ENCODE measurements around the gene MEGF11.
"Not testable (repeated sequence)": the region's sequence is repeated elsewhere in the genome, so short reads cannot be mapped to it uniquely, and the experiment has no call there.

MEGF11 gene

DNA sequence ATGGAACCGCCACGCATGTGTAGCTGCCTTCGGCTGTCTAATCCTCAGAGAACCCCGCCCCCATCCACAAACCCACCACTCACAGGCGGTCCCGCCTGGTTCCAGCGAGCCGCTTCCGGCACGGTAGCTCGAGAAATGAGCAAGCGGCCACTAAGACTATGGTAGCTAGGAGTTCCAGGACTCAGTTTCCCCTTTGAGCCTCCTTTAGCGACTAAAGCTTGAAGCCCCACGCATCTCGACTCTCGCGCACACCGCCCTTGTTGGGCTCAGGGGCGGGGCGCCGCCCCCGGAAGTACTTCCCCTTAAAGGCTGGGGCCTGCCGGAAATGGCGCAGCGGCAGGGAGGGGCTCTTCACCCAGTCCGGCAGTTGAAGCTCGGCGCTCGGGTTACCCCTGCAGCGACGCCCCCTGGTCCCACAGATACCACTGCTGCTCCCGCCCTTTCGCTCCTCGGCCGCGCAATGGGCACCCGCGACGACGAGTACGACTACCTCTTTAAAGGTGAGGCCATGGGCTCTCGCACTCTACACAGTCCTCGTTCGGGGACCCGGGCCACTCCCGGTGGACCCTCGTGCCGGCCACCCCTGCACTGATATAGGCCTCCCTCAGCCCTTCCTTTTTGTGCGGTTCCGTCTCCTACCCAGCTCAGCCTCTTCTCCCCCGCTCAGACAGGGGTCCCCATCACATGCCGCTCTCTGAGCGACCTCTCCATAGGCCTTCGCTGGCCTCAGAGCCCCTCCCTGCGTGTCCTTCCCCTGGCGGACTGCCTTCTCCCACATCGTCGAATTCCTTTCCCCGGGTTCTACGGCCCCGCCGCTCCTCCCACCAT is 384.2 kb downstream of the MEGF11 start, which contains the start of gene RAB11A:
TSS of gene RAB11A (plus strand) at position 366 of the 828 bp plus-strand sequence. CDS start at position 461, 95 bp downstream.
- DNase-seq, result peak; percentile 99

DNA sequence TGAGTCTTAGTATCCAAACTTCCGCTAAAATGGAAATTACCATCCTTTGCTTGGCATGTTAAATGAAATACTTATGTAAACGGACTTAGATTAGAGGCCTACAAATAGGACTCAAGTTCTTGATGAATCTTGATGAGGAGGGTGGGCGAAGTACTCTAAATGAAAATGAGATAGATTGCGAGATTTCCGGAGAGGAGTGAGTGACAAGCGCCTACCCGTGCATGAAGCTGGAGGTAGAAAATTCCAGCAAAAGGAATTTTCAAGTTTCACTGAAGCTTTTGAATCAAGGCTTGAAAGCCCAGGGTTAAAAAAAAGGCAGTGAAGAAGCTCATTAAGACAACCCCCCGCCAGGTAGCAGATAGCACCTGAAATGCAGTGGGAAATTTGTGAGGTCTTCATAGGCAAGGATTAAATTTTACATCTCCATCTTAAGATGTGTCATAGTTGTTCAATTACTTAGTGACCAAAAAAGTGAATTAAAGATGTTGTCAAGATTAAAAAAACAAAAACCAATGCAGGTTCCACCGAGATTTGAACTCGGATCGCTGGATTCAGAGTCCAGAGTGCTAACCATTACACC is 384.9 kb downstream of the MEGF11 start:
- DNase-seq, result no peak

DNA sequence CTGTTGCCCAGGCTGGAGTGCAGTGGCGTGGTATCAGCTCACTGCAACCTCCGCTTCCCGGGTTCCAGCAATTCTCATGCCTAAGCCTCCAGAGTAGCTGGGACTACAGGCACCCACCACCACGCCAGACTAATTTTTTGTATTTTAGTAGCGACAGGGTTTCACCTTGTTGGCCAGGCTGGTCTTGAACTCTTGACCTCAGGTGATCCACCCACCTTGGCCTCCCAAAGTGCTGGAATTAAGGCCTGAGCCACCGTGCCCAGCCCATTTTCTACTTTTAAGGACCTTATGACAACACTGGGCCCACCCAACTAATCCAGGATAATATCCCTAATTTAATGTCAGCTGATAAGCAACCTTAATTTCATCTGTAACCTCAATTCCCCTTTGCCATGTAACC is 385.6 kb downstream of the MEGF11 start:
- not testable (repeated sequence) for DNase-seq

DNA sequence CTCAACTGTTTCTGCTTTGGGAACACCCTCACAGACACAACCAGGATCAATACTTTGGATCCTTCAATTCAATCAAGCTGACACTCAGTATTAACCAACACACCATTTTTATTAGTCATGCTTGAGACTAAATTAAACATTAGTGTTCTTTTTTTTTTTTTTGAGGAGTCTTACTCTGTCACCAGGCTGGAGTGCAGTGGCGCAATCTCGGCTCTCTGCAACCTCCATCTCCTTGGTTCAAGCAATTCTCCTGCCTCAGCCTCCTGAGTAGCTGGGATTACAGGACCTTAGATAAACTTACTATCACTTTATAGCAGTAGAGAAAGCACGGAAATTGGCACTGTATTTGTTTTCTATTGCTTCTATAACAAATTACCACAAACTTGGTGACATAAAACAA is 386.3 kb downstream of the MEGF11 start:
- DNase-seq, result no peak

DNA sequence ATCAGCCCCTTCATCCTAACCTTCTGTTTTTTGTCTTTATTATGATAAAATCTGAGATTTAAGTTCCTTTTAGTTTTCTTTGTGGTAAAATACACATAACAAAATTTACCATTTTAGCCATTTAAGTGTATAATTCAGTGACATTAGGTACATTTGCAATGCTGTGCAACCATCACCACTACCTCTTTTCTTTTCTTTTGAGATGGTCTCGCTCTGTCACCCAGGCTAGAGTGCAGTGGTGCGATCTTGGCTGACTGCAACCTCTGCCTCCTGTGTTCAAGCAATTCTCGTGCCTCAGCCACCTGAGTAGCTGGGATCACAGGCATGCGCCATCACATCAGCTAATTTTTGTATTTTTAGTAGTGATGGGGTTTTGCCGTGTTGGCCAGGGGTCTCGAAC is 390.4 kb downstream of the MEGF11 start:
- DNase-seq, result no peak

DNA sequence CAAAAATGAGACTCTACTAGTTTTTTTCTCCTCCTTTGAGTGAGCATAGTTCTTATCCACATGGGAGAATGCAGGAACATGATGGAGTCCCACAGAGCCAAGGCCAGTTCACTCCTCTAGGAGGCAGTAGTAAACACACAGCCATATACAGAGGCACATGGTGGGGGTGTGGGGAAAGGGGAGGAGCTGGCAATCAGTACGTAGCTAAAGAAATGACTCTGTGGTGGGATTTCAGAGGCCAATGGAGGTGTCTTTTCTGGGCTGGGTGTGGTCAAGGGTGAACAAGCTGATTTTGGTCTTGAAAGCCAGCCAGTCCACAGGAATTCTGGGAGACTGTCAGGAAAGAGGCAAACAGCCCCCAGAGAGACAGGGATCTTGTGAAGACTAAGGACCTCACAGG is 390.9 kb downstream of the MEGF11 start:
- peak; percentile 85 for DNase-seq

DNA sequence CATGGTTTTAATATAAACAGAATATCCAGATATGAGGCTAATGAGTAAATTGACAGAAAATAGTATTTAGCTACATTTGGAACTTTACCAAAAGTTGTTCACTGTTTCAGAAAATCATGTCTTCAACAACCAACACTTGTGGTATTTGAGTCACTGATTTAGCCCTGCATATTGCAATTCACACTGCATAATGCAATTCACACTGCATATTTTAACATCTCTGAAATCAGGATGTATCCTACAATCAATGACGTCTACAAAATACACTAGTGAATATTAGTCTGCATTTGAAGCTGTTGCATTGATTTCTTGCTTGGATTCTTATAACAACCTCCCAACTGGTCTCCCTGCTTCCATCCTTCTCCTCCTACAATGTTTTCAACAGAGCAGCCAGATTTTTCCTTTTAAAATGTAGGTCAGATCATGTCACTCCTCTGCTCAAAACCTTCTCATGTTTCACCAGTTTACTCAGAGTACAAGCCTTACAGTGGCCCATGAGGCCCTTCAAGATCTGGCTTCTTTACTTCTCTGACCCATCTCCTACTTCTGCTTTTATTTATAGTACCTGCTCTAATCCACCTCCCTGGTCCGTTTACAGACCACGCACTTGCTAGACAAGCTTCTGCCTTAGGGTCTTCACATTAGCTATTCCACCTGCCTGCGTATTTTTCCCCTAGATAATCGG is 395.7 kb downstream of the MEGF11 start:
- DNase-seq, result no peak

DNA sequence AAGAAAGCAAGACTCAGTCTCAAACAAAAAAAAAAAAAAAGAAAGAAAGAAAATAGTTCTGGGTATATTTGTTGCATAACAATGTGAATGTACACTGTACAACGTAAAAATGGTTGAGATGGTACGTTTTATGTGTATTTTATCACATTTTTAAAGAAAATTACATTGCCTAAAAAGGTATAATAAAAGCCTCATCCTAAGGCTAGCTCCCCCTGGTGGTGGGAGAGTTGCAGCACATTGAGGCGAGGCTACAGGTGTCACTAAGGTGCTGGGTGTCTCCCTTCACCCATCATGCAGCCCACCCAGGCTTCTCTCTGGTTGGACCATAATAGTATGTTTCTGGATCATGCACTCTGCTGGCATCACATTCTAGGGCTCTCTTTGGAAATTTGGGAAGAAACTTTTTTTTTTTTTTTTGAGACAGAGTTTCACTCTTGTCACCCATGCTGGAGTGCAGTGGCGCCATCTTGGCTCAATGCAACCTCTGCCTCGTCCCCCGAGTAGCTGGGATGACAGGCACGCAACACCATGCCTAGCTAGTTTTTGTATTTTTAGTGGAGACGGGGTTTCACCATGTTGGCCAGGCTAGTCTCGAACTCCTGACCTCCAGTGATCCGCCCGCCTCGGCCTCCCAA is 396.6 kb downstream of the MEGF11 start:
- peak; percentile 85 for DNase-seq

DNA sequence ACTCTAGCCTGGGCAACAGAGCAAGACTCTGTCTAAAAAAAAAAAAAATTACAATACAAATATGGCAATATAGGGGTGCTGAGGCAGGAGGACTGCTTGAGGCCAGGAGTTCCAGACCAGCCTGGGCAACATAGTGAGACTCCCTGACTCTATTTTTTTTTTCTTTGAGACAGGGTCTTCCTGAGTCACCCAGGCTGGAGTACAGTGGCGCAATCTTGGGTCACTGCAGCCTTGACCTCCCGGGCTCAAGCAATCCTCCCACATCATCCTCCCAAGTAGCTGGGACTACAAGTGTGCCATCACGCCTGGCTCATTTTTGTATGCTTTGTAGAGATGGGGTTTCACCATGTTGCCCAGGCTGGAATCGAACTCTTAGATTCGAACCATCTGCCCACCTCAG is 401.6 kb downstream of the MEGF11 start:
- DNase-seq, result no peak

DNA sequence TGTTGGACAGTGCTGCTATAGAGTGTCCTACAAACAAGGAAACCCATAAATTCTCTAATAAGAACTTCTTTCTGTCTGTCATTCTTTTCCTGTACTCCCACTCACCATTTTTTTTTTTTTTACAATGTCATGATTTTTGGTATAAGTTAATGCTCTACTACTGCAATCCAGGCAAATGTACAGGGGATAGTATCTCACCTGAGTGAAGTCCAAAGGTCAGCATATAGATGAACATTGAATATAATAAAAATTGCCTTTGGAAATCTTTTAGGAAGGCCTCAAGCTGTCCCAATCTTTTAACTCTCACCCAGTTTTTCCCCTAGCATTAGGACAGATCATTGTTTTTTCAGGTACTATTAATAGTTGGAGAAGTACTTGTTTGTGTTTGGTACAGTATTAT is 405.6 kb downstream of the MEGF11 start:
- DNase-seq, result no peak

DNA sequence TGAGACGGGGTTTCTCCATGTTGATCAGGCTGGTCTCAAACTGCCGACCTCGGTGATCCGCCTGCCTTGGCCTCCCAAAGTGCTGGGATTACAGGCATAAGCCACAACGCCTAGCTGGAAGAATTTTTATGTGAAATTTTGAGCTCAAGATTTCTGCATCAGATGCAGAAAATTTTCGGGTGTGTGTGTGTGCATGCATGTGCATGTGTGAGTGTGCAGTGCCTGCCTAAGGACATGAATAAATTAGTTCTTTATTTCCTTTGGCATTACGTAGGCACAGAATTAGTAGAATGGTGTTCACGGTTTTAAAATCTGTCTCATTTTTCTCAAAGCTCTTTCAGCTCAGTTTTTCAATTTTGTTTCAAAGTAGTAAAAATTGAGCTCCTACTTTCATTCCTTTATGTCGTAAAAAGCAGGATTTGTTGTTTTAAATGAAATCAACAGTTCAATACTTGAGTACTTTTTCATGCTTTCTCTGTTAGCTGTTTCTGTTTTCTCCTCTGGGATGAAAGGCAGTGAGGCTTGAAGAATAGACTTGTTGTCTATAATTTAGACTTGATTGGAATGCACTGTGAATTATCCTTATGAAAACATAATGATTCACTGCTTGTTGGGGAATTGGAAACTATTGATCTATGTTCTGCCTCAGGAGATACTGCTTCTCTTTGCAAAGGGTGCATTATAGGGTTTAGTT is 407.6 kb downstream of the MEGF11 start:
- no peak for DNase-seq

All from NCI-H69 (cell line).